Spinal cord (tissue), 10 donors: Measurements from ENCODE around the gene SCGB2B2. TPM values are rescaled to one million over a fixed set of nuclear protein-coding genes. Genes with fewer than 3 reads are reported as not detected.
A peak's percentile ranks its signal among the peaks of the same experiment; 100 is the strongest.
"Not testable (repeated sequence)": the region's sequence is repeated elsewhere in the genome, so short reads cannot be mapped to it uniquely, and the experiment has no call there.

Source experiments
- DNase-seq, 6 donors: peaks; one replicate each; pipeline versions ENCODE4 v3.0.0 to v3.0.0-alpha.2; 2013 to 2015; ENCODE audit warnings: low spot score in 6 of 6, low read depth in 4 of 6
- H3K27ac ChIP-seq: one replicate; pipeline ENCODE4 v1.5.1; 2013; ENCODE audit warnings: low read depth, low read length, control low read depth
- H3K27me3 ChIP-seq: one replicate; pipeline ENCODE4 v1.6.1; 2013; ENCODE audit warnings: low read length; ENCODE audit not compliant: control insufficient read depth, insufficient read depth
- H3K36me3 ChIP-seq: one replicate; pipeline ENCODE4 v1.6.1; 2013; ENCODE audit warnings: low read length; ENCODE audit not compliant: control insufficient read depth, insufficient read depth
- H3K4me1 ChIP-seq: one replicate; pipeline ENCODE4 v1.6.1; 2013; ENCODE audit warnings: low read length; ENCODE audit not compliant: control insufficient read depth, insufficient read depth
- H3K4me3 ChIP-seq: one replicate; pipeline ENCODE4 v1.5.1; 2013; ENCODE audit warnings: low read depth, low read length, control low read depth
- H3K9me3 ChIP-seq: one replicate; pipeline ENCODE4 v1.6.1; 2013; ENCODE audit warnings: low read length; ENCODE audit not compliant: control insufficient read depth, insufficient read depth
- WGBS: methylation state at CpG from one replicate; pipeline ENCODE4 v1.1.5; 2013; ENCODE audit warnings: missing lambda C conversion rate; ENCODE audit not compliant: insufficient coverage; 5-methylcytosine and 5-hydroxymethylcytosine counted together
- polyA plus RNA-seq, 2 donors: library from polyadenylated mRNA; unstranded; fragments of 120-200 nt; gene quantifications; one replicate each; pipeline ENCODE4 v1.2.1, GENCODE V29; 2013; ENCODE audit not compliant: insufficient read length in 2 of 2
- total RNA-seq, 2 donors: library from RNA; depleted of rRNA in 1 of 2; stranded (reverse); fragments of 120-200 nt in 1 of 2; fragments of >200 nt in 1 of 2; gene quantifications; one replicate each; pipeline versions ENCODE4 v1.2.3 to v1.2.4, GENCODE V29; 2013 to 2014
- donor health status: healthy.

The SCGB2B2 gene
- total and polyA plus RNA-seq, 4 donors, result 0.20 to 1.5 (median 0.86) TPM

GRCh38 chr19:34665275-34665674 is 11.7 kb downstream of the SCGB2B2 start:
- DNase-seq, H3K27ac ChIP-seq, H3K9me3 ChIP-seq, H3K36me3 ChIP-seq, H3K4me3 ChIP-seq, H3K27me3 ChIP-seq: not testable (repeated sequence)
- WGBS, result 92% methylated on average over 4 of the region's 4 CpGs
- H3K4me1 ChIP-seq, result peaks cover 19% of the 10 kb centered on the region

- H3K27ac ChIP-seq, result no peak overlapping the region
- WGBS, result 91% methylated on average over 6 of the region's 6 CpGs
- H3K27me3 ChIP-seq, result no peaks in the 10 kb centered on the region
- no peaks in the 10 kb centered on the region for H3K36me3 ChIP-seq
- H3K4me3 ChIP-seq, result no peak overlapping the region
- no peaks in the 10 kb centered on the region for H3K9me3 ChIP-seq
- H3K4me1 ChIP-seq, result peaks cover 19% of the 10 kb centered on the region
- no peak for DNase-seq
Observed at GRCh38 chr19:34664870-34665269, 12.1 kb downstream of the SCGB2B2 start.

- Histone ChIP-seq H3K9me3 (no peaks in the 10 kb centered on the region), H3K36me3 (no peaks in the 10 kb centered on the region), H3K27ac (no peak overlapping the region), H3K27me3 (no peaks in the 10 kb centered on the region), H3K4me1 (peaks cover 19% of the 10 kb centered on the region), H3K4me3 (no peak overlapping the region)
- no peak for DNase-seq
- 64% methylated on average over 3 of the region's 3 CpGs for WGBS
Observed at GRCh38 chr19:34664168-34664567, 12.8 kb downstream of the SCGB2B2 start.

- no peaks in the 10 kb centered on the region for H3K36me3 ChIP-seq
- DNase-seq, result peak in 2 of 6 donors; percentile 18 to 41
- H3K4me3 ChIP-seq, result no peak overlapping the region
- WGBS, result no CpG with 5 or more reads among the region's 5 CpGs
- no peaks in the 10 kb centered on the region for H3K9me3 ChIP-seq
- H3K4me1 ChIP-seq, result peaks cover 18% of the 10 kb centered on the region
- no peak overlapping the region for H3K27ac ChIP-seq
- no peaks in the 10 kb centered on the region for H3K27me3 ChIP-seq
Observed at GRCh38 chr19:34662919-34663318, 14.0 kb downstream of the SCGB2B2 start.

GRCh38 chr19:34661357-34661756 is 15.6 kb downstream of the SCGB2B2 start:
- Histone ChIP-seq H3K4me3 (no peak overlapping the region), H3K36me3 (no peaks in the 10 kb centered on the region)
- peak in 2 of 6 donors; percentile 1 to 59 for DNase-seq

GRCh38 chr19:34655651-34656050 is 21.3 kb downstream of the SCGB2B2 start:
- Histone ChIP-seq H3K27me3 (no peaks in the 10 kb centered on the region), H3K9me3 (peaks cover 5% of the 10 kb centered on the region), H3K4me3 (no peak overlapping the region), H3K27ac (no peak overlapping the region), H3K36me3 (no peaks in the 10 kb centered on the region), H3K4me1 (no peaks in the 10 kb centered on the region)
- DNase-seq, result no peak
- 100% methylated on average over 1 of the region's 2 CpGs for WGBS

More at GRCh38 chr19:34661357-34661756, 15.6 kb downstream of the SCGB2B2 start:
- 40% methylated on average over 1 of the region's 3 CpGs for WGBS
- H3K27ac ChIP-seq, result no peak overlapping the region
- peaks cover 5% of the 10 kb centered on the region for H3K4me1 ChIP-seq
- H3K27me3 ChIP-seq, result no peaks in the 10 kb centered on the region
- no peaks in the 10 kb centered on the region for H3K9me3 ChIP-seq

GRCh38 chr19:34654796-34655195 is 22.2 kb downstream of the SCGB2B2 start:
- Histone ChIP-seq H3K4me3 (no peak overlapping the region), H3K36me3 (no peaks in the 10 kb centered on the region), H3K27ac (no peak overlapping the region), H3K27me3 (no peaks in the 10 kb centered on the region), H3K9me3 (peaks cover 5% of the 10 kb centered on the region), H3K4me1 (no peaks in the 10 kb centered on the region)
- WGBS, result no CpG with 5 or more reads among the region's 2 CpGs
- no peak for DNase-seq

- Histone ChIP-seq H3K27ac (no peak overlapping the region), H3K9me3 (peaks cover 5% of the 10 kb centered on the region), H3K27me3 (no peaks in the 10 kb centered on the region), H3K4me3 (no peak overlapping the region), H3K4me1 (no peaks in the 10 kb centered on the region), H3K36me3 (no peaks in the 10 kb centered on the region)
- WGBS, result no CpG with 5 or more reads among the region's 2 CpGs
- no peak for DNase-seq
Observed at GRCh38 chr19:34651747-34652146, 25.2 kb downstream of the SCGB2B2 start.

- Histone ChIP-seq H3K27me3 (no peaks in the 10 kb centered on the region), H3K36me3 (no peaks in the 10 kb centered on the region), H3K27ac (no peak overlapping the region), H3K4me1 (no peaks in the 10 kb centered on the region), H3K9me3 (peaks cover 5% of the 10 kb centered on the region), H3K4me3 (no peak overlapping the region)
- WGBS, result 91% methylated on average over 5 of the region's 9 CpGs
- no peak for DNase-seq
Observed at GRCh38 chr19:34649886-34650543, 26.9 kb downstream of the SCGB2B2 start.

- Histone ChIP-seq H3K27ac (no peak overlapping the region), H3K4me1 (no peaks in the 10 kb centered on the region), H3K4me3 (no peak overlapping the region), H3K9me3 (no peaks in the 10 kb centered on the region), H3K36me3 (no peaks in the 10 kb centered on the region), H3K27me3 (no peaks in the 10 kb centered on the region)
- WGBS, result 50% methylated on average over 5 of the region's 5 CpGs
- DNase-seq, result no peak
Observed at GRCh38 chr19:34645551-34645950, 31.4 kb downstream of the SCGB2B2 start.
